ENCODE results near the gene PIH1D1.

The PIH1D1 gene

DNA sequence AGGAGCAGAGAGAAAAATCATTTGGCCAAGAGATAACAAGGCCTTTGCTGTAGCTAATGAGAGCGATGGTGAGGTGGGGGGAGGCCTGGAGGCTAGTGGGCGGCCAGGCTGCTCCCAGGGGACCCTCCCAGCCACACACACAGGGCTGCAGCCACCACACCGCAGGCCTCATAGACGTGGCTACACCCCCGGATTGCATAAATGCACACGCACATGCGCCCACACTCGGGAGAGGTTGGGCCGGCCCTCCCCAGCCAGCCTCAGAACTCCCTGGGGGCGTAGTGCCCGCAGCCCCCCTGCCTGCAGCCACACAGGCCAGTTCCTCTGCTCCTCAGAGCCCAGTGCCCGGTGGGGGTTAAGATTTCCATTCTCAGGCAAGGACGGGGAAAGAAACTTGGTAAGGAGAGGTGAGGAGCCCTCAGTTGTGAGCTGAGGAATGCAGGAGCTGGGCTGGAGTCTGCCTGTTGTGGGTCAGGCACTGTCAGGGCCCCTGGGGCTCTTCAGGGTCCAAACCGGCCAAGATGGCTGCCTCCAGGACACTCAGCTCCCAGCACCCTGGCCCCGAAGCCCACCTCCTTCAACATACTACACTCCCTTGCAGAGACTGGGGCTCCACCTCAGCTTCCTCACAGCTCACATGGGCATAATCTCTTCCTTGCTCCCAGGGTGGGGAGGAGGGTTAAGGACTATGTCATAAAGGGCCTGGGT, 36.4 kb downstream of the PIH1D1 start:
- DNase-seq = no peak

DNA sequence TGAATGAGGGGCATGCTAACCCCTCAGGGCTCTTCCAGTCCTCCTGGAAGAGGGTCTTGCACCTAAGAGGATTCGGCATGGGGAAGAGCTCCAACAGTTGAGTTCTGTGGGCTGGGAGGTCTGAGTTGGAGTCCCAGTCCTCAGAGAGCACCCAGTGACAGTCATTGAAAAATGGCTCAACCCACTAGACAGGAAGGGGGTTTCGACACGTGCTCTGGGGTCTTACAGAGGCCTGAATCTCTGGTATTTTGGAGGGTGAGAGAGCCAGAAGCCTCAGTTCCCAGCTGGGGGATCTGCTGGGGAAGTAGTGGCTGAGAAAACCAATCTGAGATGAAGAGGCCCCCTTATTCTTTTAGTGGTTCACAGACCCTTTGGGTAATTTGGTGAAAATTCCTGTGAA, 37.4 kb downstream of the PIH1D1 start:
- no peak for DNase-seq

DNA sequence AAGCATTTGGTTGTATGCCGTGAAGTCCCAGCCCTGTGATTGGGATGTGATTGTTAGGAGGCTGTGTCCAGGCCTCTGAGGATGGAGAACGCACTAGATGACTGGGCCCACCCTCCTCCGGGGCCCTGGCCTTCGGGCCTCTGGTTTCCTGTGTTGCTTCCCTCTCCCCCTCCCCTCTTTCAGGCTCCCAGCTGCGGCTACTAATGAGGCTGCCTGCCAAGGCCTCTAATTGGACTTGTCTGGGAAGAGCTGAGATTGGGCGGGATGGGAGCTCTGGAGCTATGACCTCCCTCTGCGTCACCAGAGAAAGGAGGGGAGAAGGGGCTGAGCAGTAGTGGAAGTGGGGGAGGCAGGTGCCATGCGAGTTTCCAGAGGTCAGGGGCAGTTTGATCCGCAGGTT, 38.3 kb downstream of the PIH1D1 start:
- no peak for DNase-seq

DNA sequence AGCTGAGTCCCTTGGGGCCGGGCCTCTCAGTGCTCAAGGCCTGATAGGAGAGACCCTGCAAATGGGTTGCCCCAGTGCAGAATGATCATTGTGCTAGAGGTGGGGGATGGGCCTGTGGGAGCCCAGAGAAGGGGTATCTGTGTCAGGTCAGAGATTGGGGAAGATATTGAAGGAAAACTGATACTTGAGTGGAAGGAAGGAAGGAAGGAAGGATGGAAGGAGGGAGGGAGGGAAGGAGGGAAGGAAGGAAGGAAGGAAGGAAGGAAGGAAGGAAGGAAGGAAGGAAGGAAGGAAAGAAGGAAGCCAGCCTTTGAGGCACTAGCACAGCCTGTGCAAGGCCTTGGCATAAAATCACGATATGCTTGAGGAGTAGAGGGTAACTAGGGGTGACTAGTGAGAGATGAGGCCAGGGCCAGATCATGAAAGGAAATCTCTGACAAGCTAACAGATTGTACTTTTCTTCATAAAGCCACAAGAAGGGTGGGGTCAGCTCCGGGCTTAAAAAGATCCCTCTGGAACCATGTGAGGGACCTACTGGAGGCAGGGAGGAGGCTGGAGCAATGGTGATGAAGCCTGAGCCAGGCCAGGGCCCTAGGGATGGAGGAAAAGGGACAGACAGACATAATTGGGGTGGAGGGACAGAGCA, 39.8 kb downstream of the PIH1D1 start:
- no peak for DNase-seq

DNA sequence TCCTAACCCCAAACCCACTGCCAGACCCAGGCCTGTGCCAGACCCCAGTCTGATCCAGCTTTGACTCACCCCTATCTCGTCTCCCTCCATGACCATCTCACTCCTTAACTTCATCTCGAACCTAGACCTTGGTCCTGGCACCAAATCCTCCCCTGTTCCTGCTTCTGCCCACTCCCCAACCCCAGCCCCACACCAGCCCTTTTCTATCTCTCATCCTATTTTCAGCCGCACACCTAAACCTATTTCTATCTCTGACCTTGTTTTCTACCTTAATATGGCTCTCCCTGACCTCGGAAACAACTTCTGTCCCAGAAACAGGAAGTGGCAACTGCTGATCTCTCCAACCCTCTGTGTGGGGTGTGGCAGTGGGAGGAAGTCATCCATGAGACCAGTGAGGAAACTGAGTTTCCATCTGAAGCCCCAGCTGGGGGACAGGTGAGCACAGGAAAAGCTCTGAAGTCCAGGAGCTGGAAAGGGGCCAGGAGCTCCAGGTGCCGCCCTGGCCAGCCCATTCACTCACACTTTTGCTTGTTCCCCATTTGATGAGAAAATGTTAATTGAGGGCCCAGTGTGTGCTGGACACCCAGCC, 42.1 kb downstream of the PIH1D1 start:
- DNase-seq = no peak

DNA sequence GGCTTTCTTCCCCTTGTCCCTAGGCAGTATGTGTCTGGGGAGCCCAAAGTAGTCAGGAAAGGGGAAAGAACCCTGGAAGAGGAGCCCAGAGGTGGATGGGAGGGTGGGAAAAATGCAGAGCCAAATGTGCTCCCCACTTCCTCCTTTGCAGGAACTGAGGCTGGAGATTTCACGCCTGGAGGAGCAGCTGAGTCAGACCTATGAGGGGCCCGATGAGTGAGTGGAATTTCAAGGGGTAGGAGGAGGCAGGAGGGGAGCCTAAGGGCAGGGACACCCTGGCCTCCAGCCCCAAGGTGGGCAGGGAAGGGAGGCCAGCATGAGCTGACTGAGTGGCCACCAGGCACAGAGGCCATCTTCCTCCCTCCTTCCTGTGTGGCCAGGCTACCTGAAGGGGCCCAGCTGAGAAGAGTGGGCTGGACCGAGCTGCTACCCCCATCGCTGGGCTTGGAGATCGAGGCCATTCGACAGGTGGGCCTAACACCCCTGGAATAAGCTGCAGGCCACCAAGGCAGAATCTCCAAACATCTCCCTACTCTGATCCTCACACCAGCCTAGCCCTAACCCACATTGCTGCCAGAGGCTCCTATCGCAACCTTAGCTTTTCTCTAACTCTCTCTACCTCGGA, 42.7 kb downstream of the PIH1D1 start:
- DNase-seq = no peak

DNA sequence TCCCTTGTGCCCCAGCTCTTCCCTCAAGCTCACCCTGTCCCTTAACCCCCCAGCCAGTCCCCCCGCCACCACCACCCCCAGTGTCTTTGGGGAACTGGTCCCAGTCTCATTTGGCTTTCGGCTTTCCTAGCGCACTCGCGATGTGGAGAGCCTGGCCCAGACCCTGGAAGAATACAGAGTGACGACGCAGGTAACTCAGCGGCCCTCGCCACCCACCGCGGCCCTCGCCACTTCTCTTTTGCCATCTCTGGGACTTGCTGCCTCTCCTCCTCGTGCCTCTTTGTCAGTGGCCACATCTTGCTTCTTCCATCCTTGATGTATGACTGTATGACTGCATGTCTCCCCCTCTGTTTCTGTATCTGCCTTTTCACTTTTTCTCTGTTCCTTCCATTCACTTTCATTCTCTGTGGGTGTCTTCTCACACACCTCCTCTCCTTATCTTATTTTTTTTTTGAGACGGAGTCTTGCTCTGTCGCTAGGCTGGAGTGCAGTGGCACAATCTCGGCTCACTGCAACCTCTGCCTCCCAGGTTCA, 44.1 kb downstream of the PIH1D1 start:
- no peak for DNase-seq

DNA sequence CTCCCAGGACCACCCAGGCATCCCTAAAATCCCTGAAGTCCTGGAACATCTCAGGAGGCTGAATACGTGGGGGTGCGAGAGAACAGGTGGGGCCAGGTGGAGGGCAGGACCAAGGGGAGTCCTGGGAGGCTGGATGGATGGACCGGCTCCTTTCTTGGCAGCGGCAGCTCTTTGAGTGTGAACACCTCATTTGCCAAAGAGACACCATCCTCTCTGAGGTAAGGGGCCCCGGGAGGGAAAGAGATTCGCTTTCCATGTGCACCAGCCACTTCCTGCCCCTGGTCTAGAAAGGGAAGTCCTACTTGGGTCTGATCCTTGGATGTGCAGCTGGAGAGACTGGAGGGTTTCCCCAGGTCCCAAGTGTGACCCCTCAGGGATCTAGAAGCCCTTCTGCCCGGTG, 44.5 kb downstream of the PIH1D1 start:
- no peak for DNase-seq

DNA sequence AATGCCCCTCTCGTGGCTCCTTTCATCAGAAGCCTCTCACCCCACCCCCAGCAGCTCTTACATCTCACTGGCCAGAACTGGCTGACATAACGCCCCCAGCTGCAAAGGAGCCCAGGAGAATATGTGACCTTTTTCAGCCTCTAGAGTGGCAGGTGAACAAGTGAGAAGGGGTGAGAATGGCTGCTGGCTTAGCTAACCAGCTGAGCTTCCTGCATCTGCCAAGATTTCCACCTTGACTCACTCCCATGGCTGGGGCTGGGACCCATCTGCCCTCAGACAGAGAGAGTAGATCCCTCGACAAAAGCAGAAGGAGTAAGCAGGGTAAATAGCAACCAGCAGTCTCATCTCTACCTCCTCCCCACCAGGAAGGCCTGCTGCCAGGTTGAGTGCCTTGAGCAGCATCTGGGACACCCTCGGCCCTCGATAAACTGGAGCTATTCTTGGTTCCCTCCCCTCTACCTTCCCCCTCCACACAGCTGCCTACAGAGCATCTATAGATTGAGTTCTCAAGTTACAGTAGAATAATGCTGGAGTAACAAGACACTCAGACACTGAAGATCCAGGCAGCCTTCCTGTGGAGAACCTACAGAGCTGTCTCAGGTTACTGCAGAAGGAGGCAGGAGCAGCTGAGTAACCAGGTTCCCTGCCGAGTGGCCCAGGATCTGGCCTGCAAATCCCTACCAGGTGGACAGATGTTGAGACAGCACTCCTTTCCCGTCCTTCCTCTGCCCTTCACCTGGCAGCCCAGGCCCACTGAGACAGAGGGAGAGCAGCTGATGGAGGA, 48.0 kb downstream of the PIH1D1 start:
- DNase-seq = no peak

DNA sequence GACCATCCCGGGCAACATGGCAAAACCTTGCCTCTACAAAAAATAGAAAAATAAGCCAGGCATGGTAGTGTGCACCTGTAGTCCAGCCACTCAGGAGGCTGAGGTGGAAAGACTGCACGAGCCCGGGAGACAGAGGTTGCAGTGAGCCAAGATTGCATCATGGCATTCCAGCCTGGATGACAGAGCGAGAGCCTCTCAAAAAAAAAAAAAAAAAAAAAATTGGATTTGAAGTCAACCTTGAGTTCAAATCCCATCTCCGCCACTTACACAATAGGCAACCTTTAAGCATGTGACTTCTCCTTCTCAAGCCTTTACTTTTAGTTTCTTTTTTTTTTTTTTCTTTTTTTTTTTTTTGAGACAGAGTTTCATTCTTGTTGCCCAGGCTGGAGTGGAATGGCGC, 51.6 kb downstream of the PIH1D1 start:
- no peak for DNase-seq

DNA sequence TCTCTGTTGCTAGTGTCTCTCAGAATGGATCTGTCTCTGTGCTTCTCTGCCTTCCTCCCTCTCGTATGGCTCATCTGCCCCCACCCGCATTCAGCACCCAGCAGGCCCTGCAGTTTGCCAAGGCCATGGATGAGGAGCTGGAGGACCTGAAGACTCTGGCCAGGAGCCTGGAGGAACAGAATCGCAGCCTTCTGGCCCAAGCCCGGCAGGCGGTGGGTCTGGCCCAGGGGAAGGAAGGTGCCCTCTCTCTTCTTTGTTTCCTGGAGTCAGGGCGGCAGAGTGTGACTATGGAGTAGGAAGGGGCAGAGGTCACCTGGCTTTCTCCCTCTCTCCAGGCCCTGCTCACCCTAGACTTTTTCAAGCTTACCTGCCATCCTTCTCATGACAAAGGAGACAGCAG, 52.7 kb downstream of the PIH1D1 start:
- no peak for DNase-seq

DNA sequence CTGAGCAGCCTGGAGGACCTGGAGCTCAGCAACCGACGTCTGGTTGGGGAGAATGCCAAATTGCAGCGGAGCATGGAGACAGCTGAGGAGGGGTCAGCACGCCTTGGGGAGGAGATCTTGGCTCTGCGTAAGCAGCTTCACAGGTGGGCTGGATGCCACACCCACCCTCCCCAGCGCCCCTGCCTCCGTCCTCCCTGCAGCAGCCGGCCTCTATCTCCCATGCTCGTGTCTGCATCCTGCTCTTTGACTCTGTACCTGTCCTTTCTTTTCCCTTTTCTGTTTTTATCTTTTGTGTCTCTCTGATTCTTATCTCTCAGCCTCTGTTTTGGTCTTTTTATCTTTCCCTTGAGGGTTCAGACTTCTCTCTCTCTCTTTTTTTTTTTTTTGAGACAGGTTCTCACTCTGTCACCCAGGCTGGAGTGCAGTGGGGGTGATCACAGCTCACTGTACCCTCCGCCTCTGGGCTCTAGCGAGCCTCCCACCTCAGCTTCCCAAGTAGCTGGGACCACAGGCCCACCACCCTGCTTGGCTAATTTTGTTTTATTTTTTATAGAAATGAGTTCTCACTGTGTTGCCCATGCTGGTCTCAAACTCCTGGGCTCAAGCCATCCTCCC, 53.5 kb downstream of the PIH1D1 start:
- DNase-seq = no peak

DNA sequence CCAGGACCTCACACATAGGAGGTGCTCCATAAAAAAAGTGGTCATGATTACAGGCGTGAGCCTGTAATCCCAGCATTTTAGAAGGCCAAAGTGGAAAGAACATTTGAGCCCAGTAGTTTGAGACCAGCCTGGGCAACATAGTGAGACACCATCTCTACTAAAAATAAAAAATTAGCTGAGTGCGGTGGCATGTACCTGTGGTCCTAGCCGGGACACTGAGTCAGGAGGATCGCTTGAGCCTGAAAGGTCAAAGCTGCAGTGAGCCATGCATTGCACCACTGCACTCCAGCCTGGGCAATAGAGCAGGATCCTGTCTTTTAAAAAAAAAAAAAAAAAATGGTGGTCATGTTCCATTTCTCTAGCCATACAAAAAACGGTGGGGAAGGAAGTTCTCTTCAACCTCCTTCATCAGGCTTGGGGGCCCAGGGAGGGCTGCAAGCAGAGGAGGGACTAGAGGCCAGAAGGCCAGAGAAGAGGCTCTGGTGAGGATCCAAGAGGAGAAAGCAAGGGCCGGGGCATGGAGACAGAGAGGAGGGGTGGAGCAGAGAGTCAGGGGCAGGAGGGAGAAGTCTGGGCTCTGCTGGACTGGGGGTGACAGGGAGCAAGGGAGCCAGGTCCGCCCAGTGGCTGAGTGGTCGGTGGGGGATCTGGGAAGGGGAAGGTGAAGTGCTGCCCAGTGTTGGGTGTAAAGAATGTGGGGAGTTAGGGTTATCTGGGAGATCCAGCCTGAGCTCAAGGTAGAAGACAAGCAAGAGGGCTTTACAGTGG, 54.7 kb downstream of the PIH1D1 start:
- DNase-seq = no peak
